HUES6 (cell line): ENCODE measurements around the gene ARHGAP8.

Experiments
- H3K27ac ChIP-seq: 2 replicates; pipeline ENCODE4 v1.7.0; 2013; ENCODE audit warnings: low read depth, mild to moderate bottlenecking, low read length, inconsistent platforms
- H3K27me3 ChIP-seq: 2 replicates; pipeline ENCODE4 v1.6.1; 2013; ENCODE audit warnings: low read length; ENCODE audit not compliant: control insufficient read depth, insufficient read depth
- H3K36me3 ChIP-seq: 2 replicates; pipeline ENCODE4 v1.6.1; 2013; ENCODE audit warnings: low read length; ENCODE audit not compliant: control insufficient read depth, insufficient read depth
- H3K4me1 ChIP-seq: 2 replicates; pipeline ENCODE4 v1.6.1; 2013; ENCODE audit warnings: low read length; ENCODE audit not compliant: control insufficient read depth, insufficient read depth
- H3K4me3 ChIP-seq: 2 replicates; pipeline ENCODE4 v1.5.1; 2013; ENCODE audit warnings: low read depth, low read length
- H3K9ac ChIP-seq: one replicate; pipeline ENCODE4 v1.6.1; 2013; ENCODE audit warnings: mild to moderate bottlenecking, low read length
- H3K9me3 ChIP-seq: 2 replicates; pipeline ENCODE4 v1.6.1; 2013; ENCODE audit warnings: low read depth, low read length; ENCODE audit not compliant: control insufficient read depth, insufficient read depth

Gene ARHGAP8

GRCh38 chr22:44726439-44726838, 25.9 kb upstream of the ARHGAP8 start:
- H3K9ac ChIP-seq: no peak overlapping the region
- H3K27ac ChIP-seq: no peak overlapping the region
- H3K36me3 ChIP-seq: peaks cover 9% of the 10 kb centered on the region; the same call in 1 of the 2 replicates

GRCh38 chr22:44727148-44727547, 25.2 kb upstream of the ARHGAP8 start:
- H3K27ac ChIP-seq: no peak overlapping the region
- H3K36me3 ChIP-seq: peaks cover 9% of the 10 kb centered on the region; the same call in 1 of the 2 replicates
- no peaks in the 10 kb centered on the region for H3K4me1 ChIP-seq
- H3K27me3 ChIP-seq: no peaks in the 10 kb centered on the region
- no peak overlapping the region for H3K9ac ChIP-seq
- no peak overlapping the region for H3K4me3 ChIP-seq
- no peaks in the 10 kb centered on the region for H3K9me3 ChIP-seq

More at GRCh38 chr22:44726439-44726838, 25.9 kb upstream of the ARHGAP8 start:
- Histone ChIP-seq H3K4me1 (0 out of 2 replicates have a peak, but pooled peaks cover under 1% of the 10 kb centered on the region), H3K27me3 (no peaks in the 10 kb centered on the region), H3K4me3 (no peak overlapping the region), H3K9me3 (no peaks in the 10 kb centered on the region)

- no peaks in the 10 kb centered on the region for H3K27me3 ChIP-seq
- H3K36me3 ChIP-seq: peaks cover 11% of the 10 kb centered on the region
- no peaks in the 10 kb centered on the region for H3K4me1 ChIP-seq
- no peak overlapping the region for H3K4me3 ChIP-seq
- H3K9me3 ChIP-seq: no peaks in the 10 kb centered on the region
- no peak overlapping the region for H3K9ac ChIP-seq
- H3K27ac ChIP-seq: no peak overlapping the region
These were observed 24.7 kb upstream of the ARHGAP8 start for GRCh38 chr22:44727709-44728108.

GRCh38 chr22:44728761-44729324, 23.5 kb upstream of the ARHGAP8 start:
- Histone ChIP-seq H3K27me3 (no peaks in the 10 kb centered on the region), H3K4me3 (no peak overlapping the region), H3K27ac (no peak overlapping the region), H3K4me1 (no peaks in the 10 kb centered on the region), H3K9ac (no peak overlapping the region), H3K9me3 (no peaks in the 10 kb centered on the region), H3K36me3 (peaks cover 13% of the 10 kb centered on the region)

- H3K4me1 ChIP-seq: no peaks in the 10 kb centered on the region
- H3K9me3 ChIP-seq: no peaks in the 10 kb centered on the region
- H3K27me3 ChIP-seq: no peaks in the 10 kb centered on the region
- H3K36me3 ChIP-seq: peaks cover 13% of the 10 kb centered on the region
- no peak overlapping the region for H3K4me3 ChIP-seq
- no peak overlapping the region for H3K27ac ChIP-seq
- H3K9ac ChIP-seq: no peak overlapping the region
These were observed 22.9 kb upstream of the ARHGAP8 start for GRCh38 chr22:44729391-44730021.

- no peak overlapping the region for H3K27ac ChIP-seq
- no peak overlapping the region for H3K9ac ChIP-seq
- peaks cover 13% of the 10 kb centered on the region for H3K36me3 ChIP-seq
- H3K9me3 ChIP-seq: no peaks in the 10 kb centered on the region
- H3K4me3 ChIP-seq: no peak overlapping the region
- no peaks in the 10 kb centered on the region for H3K27me3 ChIP-seq
- H3K4me1 ChIP-seq: no peaks in the 10 kb centered on the region
These were observed 22.4 kb upstream of the ARHGAP8 start for GRCh38 chr22:44730022-44730393.

- no peak overlapping the region for H3K4me3 ChIP-seq
- no peaks in the 10 kb centered on the region for H3K27me3 ChIP-seq
- H3K4me1 ChIP-seq: no peaks in the 10 kb centered on the region
- H3K36me3 ChIP-seq: peaks cover 13% of the 10 kb centered on the region
- no peak overlapping the region for H3K9ac ChIP-seq
- no peaks in the 10 kb centered on the region for H3K9me3 ChIP-seq
- no peak overlapping the region for H3K27ac ChIP-seq
These were observed 21.7 kb upstream of the ARHGAP8 start for GRCh38 chr22:44730490-44731356.

- Histone ChIP-seq H3K4me3 (no peak overlapping the region), H3K27me3 (no peaks in the 10 kb centered on the region), H3K36me3 (peaks cover 13% of the 10 kb centered on the region), H3K4me1 (no peaks in the 10 kb centered on the region), H3K9ac (no peak overlapping the region), H3K27ac (no peak overlapping the region), H3K9me3 (no peaks in the 10 kb centered on the region)
These were observed 20.9 kb upstream of the ARHGAP8 start for GRCh38 chr22:44731357-44731970.

GRCh38 chr22:44732017-44732561, 20.3 kb upstream of the ARHGAP8 start:
- peaks cover 9% of the 10 kb centered on the region for H3K36me3 ChIP-seq
- peaks cover 2% of the 10 kb centered on the region; the same call in 1 of the 2 replicates for H3K4me1 ChIP-seq
- no peak overlapping the region for H3K27ac ChIP-seq
- H3K9me3 ChIP-seq: no peaks in the 10 kb centered on the region
- H3K27me3 ChIP-seq: no peaks in the 10 kb centered on the region
- H3K4me3 ChIP-seq: no peak overlapping the region
- no peak overlapping the region for H3K9ac ChIP-seq

- H3K4me1 ChIP-seq: peaks cover 8% of the 10 kb centered on the region
These were observed 19.7 kb upstream of the ARHGAP8 start for GRCh38 chr22:44732661-44733060.

More at GRCh38 chr22:44732661-44733060, 19.7 kb upstream of the ARHGAP8 start:
- Histone ChIP-seq H3K4me3 (no peak overlapping the region), H3K27ac (no peak overlapping the region), H3K9ac (no peak overlapping the region), H3K27me3 (no peaks in the 10 kb centered on the region), H3K9me3 (no peaks in the 10 kb centered on the region), H3K36me3 (peaks cover 8% of the 10 kb centered on the region; the same call in 1 of the 2 replicates)
